ENCODE results near the gene ZNF273. TPM values are rescaled to one million over a fixed set of nuclear protein-coding genes. Genes with fewer than 3 reads are reported as not detected.

The ZNF273 gene
- polyA plus RNA-seq, 1 donor from 2014 or later = 21.7 TPM

DNA sequence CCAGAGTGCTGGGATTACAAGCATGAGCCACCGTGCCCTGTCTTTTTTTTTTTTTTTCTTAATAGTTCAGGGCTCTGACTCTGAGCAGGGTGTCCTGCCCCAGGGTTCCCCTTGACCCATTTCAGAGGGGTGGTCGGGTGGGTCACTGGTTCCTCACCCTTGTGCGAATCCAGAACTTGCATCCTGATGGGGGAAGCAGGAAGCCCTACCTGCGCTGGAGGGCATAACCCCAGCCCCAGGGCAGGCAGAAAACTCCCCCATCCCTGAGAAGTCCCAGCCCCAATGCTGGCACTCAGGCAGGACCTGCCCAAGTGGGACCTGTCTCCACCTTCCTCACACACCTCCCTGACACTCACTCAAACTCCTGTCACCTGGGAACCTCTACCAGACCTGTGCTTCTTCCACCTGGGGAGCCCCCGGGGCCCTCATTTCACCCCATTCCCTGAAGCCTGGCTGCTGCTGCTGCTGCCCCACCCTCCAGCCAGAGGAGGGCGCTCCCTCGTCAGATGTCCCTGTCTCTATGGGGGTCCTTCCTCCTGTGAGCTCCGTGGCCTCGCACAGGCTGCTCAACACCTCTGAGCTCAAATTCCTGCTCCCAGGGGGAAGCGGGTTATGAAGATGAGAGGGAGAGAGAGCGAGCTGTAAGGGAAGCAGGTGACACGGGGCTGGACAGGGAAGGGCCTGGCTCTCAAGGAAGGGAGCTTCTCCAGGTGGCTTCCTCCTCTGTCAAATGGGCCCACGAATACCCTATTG lies 15.1 kb upstream of the ZNF273 start:
- H3F3A ChIP-seq (ENCODE audit: insufficient read depth, low read length, poor library complexity, severe bottlenecking) = no peaks in the 10 kb centered on the region
- no peak overlapping the region for H3K4me2 ChIP-seq (ENCODE audit: low read length)
- no peaks in the 10 kb centered on the region for H3K9me2 ChIP-seq (ENCODE audit: insufficient read depth, low read length)
- peaks cover 33% of the 10 kb centered on the region for H3K27me3 ChIP-seq (ENCODE audit: insufficient read depth, low read depth, low read length)
- TF ChIP-seq MXI1 (conservative IDR thresholded peaks at IDR 0.05; ENCODE audit: poor library complexity, severe bottlenecking) (no peak), RAD21 (conservative IDR thresholded peaks at IDR 0.05) (no peak), CTCF (IDR thresholded peaks at IDR 0.05; ENCODE audit: poor library complexity, severe bottlenecking) (no peak), POLR2AphosphoS5 (IDR thresholded peaks at IDR 0.05) (no peak), SMC3 (conservative IDR thresholded peaks at IDR 0.05; ENCODE audit: poor library complexity) (no peak), EP300 (conservative IDR thresholded peaks at IDR 0.05; ENCODE audit: poor library complexity, severe bottlenecking) (no peak), TAF1 (IDR thresholded peaks at IDR 0.05; ENCODE audit: low read depth) (no peak), REST (IDR thresholded peaks at IDR 0.05; ENCODE audit: borderline replicate concordance) (no peak), EZH2 (IDR thresholded peaks at IDR 0.05; ENCODE audit: borderline replicate concordance, insufficient read depth, low read length, poor library complexity, severe bottlenecking) (no peak)
- H3K4me3 ChIP-seq (ENCODE audit: low read length) = peak overlapping the region; percentile 58
- no peak overlapping the region for H3K27ac ChIP-seq (ENCODE audit: low read length)
- no peak overlapping the region for H2AFZ ChIP-seq (ENCODE audit: low read depth, low read length)
- H3K9me3 ChIP-seq (ENCODE audit: low read length) = peaks cover 7% of the 10 kb centered on the region
- no peaks in the 10 kb centered on the region for H4K20me1 ChIP-seq (ENCODE audit: insufficient read depth)
- no peaks in the 10 kb centered on the region for H3K79me2 ChIP-seq (replicated peaks; ENCODE audit: insufficient read depth, low read length)
- no peaks in the 10 kb centered on the region for H3K36me3 ChIP-seq (ENCODE audit: insufficient read depth, low read length)
- H3K9ac ChIP-seq (ENCODE audit: low read length) = no peak overlapping the region

DNA sequence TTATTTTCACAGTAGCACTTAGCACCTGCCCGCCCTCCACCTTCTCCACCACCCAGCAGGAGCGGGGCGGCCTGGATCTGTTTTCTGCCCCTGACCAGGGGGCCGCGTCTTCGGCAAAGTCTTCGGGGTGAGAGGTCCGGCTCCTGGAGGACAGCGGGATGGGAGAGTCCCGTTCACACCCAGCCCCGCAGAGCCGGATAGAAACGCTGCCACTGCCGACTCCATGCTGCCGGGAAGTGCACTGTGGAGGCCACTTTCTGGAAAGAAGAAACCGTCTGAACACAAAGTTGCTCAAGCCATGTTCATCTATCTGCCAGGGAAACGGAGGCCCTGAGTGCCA lies 14.5 kb upstream of the ZNF273 start:
- TF ChIP-seq EZH2 (IDR thresholded peaks at IDR 0.05; ENCODE audit: borderline replicate concordance, insufficient read depth, low read length, poor library complexity, severe bottlenecking) (no peak), EP300 (conservative IDR thresholded peaks at IDR 0.05; ENCODE audit: poor library complexity, severe bottlenecking) (no peak), CTCF (IDR thresholded peaks at IDR 0.05; ENCODE audit: poor library complexity, severe bottlenecking) (no peak), MXI1 (conservative IDR thresholded peaks at IDR 0.05; ENCODE audit: poor library complexity, severe bottlenecking) (no peak), POLR2AphosphoS5 (IDR thresholded peaks at IDR 0.05) (no peak), TAF1 (IDR thresholded peaks at IDR 0.05; ENCODE audit: low read depth) (no peak), REST (IDR thresholded peaks at IDR 0.05; ENCODE audit: borderline replicate concordance) (no peak), SMC3 (conservative IDR thresholded peaks at IDR 0.05; ENCODE audit: poor library complexity) (no peak), RAD21 (conservative IDR thresholded peaks at IDR 0.05) (no peak)
- H3K9ac ChIP-seq (ENCODE audit: low read length) = no peak overlapping the region
- H3K4me3 ChIP-seq (ENCODE audit: low read length) = peak overlapping the region; percentile 58
- no peak overlapping the region for H3K4me2 ChIP-seq (ENCODE audit: low read length)
- peaks cover 33% of the 10 kb centered on the region for H3K27me3 ChIP-seq (ENCODE audit: insufficient read depth, low read depth, low read length)
- H4K20me1 ChIP-seq (ENCODE audit: insufficient read depth) = no peaks in the 10 kb centered on the region
- no peaks in the 10 kb centered on the region for H3K9me2 ChIP-seq (ENCODE audit: insufficient read depth, low read length)
- H3K36me3 ChIP-seq (ENCODE audit: insufficient read depth, low read length) = no peaks in the 10 kb centered on the region
- peaks cover 3% of the 10 kb centered on the region for H3K9me3 ChIP-seq (ENCODE audit: low read length)
- H2AFZ ChIP-seq (ENCODE audit: low read depth, low read length) = no peak overlapping the region
- no peaks in the 10 kb centered on the region for H3F3A ChIP-seq (ENCODE audit: insufficient read depth, low read length, poor library complexity, severe bottlenecking)
- no peaks in the 10 kb centered on the region for H3K79me2 ChIP-seq (replicated peaks; ENCODE audit: insufficient read depth, low read length)
- no peak overlapping the region for H3K27ac ChIP-seq (ENCODE audit: low read length)
